Measurements from ENCODE around the gene MT2A. TPM values are rescaled to one million over a fixed set of nuclear protein-coding genes. Genes with fewer than 3 reads are reported as not detected.

MT2A gene
- polyA plus RNA-seq, 4 donors: 22.4 to 38.0 (median 22.8) TPM

DNA sequence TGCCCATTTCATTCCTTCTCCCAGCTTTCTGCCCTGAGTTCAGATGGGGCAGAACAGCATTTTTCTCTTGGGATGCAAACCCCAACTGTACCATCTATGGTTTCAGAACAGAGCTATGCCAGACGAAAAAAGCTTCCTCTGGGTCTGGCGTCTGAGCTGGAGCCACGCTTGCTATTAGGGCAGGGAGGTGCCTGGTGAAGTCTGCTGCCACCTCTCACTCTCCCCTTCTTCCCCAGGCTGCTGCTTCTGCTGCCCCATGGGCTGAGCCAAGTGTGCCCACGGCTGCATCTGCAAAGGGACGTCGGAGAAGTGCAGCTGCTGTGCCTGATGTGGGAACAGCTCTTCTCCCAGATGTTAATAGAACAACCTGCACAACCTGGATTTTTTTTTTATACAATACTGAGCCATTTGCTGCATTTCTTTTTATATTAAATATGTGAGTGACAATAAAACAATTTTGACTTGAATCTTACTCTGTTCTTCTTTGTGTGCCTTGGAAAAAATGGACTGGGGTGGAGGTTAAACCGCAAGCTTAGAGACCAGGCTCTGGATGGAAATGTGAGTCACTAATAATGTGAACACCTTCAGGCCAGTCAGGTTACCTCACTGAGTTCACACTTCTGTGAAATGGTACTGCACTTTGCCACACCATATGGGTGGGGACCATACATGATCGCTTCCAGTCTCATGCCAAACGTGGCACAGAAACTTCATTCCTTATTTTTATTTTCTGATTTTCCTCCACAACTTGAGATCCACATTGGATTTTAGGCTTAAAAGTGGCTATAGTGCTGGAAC lies 28.4 kb downstream of the MT2A start:
- DNase-seq (ENCODE audit: low read depth in 4 of 4, low spot score in 3 of 4): no peak

DNA sequence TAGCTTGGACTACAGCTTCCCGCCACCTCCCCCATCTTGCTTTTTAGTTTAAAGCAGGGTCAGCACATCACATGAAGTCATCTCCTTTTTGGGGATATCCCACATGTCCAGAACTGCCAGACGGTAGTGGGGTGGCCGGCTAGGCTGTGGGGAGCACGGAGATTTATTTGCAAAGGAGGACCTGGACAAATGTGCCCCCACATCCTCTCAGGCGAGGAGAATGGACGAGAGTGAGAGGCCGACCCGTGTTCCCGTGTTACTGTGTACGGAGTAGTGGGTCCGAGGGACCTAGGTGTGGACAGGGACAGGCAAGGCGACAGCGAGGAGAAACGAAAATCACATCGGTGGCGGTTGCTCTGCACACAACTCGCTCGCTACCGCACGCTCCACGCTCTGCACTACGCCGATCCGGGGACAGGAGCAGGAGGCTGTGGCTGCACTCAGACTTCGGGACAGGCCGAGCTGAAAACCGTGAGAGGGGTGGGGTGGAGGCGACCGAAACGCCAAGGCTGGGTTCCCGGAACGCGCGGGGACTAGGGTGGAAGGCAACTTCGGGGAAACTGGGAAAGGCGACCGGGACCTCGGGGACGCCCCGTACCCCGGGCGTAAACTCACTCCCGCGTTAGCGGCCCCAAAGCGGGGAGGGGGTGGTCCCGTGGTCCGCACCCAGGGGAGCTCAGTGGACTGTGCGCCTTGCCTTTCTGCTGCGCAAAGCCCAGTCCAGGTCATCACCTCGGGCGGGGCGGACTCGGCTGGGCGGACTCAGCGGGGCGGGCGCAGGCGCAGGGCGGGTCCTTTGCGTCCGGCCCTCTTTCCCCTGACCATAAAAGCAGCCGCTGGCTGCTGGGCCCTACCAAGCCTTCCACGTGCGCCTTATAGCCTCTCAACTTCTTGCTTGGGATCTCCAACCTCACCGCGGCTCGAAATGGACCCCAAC lies 29.7 kb downstream of the MT2A start, which contains the start of gene MT1A:
Gene MT1A, plus strand, starts transcription at position 853 of the 937 bp plus-strand sequence. Its CDS starts 73 bp downstream, at position 926.
- DNase-seq (ENCODE audit: low read depth in 4 of 4, low spot score in 3 of 4): no peak

DNA sequence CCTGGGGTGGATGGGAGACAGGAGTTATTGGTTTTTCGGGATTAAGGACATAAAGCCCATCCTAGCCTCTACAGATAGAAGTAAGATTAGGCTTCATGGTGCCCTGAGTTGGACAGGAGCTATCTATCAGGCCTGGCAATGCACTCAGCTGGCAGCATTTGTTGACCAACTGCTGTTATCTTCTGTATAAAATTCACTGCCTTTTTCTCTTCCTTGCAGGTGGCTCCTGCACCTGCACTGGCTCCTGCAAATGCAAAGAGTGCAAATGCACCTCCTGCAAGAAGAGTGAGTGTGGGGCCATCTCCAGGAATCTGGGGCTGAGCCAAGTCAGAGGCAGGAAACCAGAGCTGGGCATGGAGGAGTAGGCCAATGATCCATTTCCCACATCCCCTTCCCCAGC lies 30.7 kb downstream of the MT2A start:
- no peak for DNase-seq (ENCODE audit: low read depth in 4 of 4, low spot score in 3 of 4)

DNA sequence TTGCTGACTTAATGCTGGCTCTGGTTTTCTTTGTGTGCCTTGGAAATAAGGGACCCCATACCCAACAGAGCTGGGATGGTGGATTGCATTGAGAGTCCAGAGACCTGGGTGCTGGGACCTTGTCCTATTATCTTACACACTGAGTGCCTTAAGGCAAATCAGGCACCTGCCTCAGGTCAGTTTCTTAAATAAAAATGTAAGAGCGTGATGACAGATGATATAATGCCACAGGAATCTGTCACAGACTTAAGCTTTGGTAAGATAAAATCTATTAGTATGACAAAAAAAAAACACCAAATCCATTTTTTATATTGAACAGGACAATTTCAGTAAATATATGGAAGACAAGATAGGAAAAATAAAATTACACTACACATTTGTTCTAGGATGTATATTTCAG lies 31.7 kb downstream of the MT2A start:
- DNase-seq (ENCODE audit: low read depth in 4 of 4, low spot score in 3 of 4): no peak

DNA sequence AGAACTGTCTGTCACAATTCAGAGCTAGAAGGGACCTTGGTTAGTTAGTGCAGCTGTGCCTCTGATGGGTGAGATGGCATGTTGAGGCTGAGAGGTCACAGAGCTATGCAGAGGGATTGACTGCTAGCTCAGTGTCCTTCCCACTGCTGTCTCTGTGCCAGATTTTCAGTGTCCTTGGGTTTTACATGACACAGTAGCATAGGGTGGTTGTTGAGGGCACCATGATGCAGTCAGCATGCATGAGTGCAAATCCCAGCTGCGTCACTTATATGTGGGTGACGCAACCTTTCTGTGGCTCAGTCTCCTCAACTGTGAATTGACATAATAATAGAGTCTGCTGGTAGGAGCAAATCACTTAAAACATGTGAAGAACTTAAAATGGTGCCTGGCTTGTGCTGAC lies 32.8 kb downstream of the MT2A start:
- DNase-seq (ENCODE audit: low read depth in 4 of 4, low spot score in 3 of 4): no peak

DNA sequence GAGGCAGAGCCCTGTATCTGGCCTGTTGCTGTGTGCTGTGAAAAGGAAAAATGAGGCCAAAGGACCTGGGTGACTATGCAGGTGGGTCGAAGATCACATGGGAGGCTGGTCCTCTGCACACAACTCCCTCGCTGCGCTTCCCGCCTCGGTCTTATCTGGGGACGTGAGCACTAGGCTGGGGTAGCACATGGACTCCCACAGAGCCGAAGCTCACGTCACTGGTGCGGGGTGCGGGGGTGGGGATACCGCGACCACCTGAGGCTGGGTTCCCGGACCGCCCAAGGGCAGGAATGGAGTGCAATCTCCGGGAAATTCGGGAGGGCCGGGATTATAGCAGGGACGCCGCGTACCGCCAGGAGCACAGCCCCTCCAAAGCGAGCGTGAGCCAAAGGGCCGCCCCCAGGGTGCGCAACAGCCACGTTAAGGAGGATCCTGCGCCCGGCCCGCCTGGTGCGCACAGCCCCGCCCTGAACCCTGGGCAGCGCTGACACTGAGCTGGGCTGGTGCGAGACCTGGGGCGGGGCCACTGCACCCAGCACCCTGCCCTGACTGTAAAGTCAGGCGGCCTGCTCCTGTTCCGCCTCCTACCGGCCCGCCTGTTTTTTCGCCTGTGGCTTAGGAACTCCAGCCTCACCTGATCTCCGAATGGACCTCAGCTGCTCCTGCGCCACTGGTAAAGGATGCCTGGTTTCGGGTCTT lies 34.8 kb downstream of the MT2A start:
- no peak for DNase-seq (ENCODE audit: low read depth in 4 of 4, low spot score in 3 of 4)

DNA sequence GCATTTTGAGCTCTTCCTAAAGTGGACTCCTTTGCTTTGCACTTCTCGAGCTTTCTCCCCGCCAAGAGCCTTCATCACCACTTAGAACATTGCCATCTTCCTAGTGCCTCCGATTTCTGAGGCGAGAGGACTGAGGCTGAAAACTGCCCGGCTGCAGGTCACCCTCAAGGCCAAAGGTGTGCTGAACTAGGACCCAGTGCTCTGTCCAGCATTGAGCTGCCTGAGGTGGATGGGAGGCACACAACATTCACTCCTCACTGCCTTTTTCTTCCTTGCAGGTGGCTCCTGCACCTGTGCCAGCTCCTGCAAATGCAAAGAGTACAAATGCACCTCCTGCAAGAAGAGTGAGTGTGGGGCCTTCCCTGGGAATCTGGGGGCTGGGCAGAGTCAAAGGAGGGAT lies 35.4 kb downstream of the MT2A start:
- DNase-seq (ENCODE audit: low read depth in 4 of 4, low spot score in 3 of 4): no peak

DNA sequence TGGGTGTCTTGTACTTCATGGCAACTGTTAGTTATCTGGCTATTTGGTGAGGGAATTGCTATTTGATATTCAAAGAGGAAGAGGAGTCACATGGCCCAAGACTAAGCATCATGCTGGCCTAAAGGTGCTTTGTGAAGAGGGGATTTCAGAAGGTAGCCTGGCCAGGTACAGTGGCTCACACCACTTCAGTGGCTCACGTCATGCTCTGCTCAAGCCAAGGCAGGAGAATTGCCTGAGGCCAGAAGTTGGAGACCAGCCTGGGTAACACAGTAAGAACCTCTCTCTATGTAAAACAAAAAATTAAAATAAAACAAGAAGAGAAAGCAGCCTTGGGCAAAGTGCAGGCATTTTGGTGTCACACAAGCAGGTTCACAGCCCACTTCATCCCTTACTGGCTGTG lies 36.9 kb downstream of the MT2A start:
- DNase-seq (ENCODE audit: low read depth in 4 of 4, low spot score in 3 of 4): no peak

DNA sequence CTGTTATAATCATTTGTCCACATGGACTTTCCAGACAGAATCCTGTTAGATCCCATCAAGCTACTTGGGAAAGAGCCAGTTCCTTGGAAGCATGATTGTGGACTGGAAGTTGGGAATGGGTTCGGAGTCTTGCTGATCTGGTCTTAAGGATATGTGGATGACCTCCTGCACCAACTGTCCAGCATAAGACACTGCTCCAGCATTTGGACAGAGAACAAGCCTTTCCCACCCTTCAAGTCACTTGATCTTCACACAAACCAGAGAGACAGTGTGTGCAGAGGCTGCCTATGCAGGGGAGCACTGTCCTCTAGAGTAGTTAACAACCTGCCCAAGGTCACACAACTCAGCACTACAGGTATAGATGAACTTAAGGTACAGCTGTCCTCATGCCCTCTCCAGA lies 37.5 kb downstream of the MT2A start:
- DNase-seq (ENCODE audit: low read depth in 4 of 4, low spot score in 3 of 4): no peak

DNA sequence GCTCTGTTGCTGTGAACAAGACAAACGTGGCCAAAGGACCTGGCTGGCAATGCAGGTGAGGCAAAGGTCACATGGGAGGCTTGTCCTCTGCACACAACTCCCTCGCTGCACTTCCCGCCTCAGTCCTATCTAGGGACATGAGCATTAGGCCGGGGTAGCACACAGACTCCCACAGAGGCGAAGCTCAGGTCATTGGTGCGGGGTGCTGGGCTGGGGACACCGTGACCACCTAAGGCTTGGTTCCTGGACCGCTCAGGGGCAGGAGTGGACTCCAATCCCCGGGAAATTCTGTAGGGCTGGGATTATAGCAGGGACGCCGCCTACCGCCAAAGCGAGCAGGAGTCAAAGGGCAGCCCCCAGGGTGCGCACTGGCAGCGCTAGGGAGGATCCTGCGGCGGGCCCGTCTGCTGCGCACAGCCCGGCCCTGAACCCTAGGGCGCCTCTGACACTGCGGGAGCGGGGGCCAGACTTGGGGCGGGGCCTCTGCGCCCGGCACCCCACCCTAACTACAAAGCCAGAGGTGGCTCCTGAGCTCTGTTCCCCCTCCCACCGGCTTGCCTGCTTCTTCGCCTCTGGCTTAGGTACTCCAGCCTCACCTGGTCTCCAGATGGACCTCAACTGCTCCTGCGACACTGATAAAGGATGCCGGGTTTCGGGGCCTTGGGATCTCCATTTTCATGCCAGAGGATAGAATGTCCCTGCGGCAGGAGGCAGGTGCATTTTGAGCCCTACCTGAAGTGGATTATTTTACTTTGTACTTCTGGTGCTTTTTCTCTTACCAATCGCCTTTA lies 39.5 kb downstream of the MT2A start:
- no peak for DNase-seq (ENCODE audit: low read depth in 4 of 4, low spot score in 3 of 4)

DNA sequence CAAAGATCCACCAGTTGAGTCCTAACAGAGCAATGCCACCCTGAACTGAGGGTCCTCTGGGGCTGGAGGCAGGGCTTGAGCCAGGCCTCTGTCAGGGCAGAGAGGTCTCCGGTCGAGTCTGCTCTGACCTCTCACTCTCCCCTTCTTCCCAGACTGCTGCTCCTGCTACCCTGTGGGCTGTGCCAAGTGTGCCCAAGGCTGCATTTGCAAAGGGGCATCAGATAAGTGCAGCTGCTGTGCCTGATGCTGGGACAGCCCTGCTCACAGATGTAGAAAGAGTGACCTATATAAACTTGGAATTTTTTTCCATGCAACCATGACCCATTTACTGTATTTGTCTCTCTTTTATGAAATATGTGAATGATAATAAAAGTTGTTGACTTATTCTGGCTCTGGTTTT lies 40.9 kb downstream of the MT2A start:
- DNase-seq (ENCODE audit: low read depth in 4 of 4, low spot score in 3 of 4): no peak

DNA sequence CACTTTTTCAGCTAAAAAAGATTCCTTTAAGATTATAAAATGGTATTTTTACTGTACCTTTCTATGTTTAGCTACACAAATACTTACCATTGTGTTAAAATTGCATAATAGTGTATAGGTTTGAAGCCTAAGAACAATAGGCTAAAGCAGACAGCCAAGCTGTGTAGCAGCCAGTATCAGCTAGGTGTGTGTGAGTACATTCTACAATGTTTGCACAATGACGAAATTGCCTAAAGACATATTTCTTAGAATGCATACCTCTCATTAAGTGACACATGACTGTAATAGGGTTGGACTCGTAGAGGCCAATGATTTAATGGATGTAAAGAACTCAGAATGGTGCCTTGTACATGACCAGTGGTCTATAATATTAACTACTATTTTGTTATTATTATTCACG lies 41.4 kb downstream of the MT2A start:
- no peak for DNase-seq (ENCODE audit: low read depth in 4 of 4, low spot score in 3 of 4)

DNA sequence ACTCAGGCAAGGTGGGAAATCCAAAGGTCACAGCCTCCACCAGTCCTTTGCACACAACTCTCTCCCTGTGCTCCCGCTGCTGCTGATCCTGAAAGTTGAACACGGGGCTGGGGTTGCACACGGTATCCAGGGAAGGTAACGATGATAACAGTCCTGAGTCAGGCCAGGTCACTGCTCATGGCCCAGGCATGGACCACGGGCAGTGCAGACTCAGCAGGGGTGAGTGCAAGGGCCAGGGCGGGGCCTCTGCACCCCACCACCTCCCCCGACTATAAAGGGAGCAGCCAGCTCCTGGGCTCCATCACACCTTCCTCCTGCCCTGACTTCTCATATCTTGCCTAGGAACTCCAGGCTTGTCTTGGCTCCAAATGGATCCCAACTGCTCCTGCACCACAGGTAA lies 43.2 kb downstream of the MT2A start, which contains the start of gene MT1B:
Gene MT1B, plus strand, starts transcription at position 301 of the 400 bp plus-strand sequence. Its CDS starts 68 bp downstream, at position 369.
- no peak for DNase-seq (ENCODE audit: low read depth in 4 of 4, low spot score in 3 of 4)

DNA sequence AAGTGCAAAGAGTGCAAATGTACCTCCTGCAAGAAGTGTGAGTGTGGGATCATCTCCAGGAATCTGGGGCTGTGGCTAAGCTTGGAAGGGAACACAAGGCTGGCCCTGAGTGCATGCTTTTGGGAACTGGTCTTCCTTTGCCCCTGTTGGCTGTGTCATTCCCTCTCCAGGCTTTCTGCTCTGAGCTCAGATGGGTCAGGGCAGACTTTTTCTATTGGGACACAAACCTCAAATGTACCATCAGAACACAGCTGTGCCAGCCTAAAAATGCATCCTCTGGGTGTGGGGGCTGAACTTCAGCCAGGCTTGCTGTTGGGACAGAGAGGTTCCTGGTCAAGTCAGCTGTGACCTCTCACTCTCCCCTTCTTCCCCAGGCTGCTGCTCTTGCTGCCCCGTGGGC lies 44.2 kb downstream of the MT2A start:
- no peak for DNase-seq (ENCODE audit: low read depth in 4 of 4, low spot score in 3 of 4)

DNA sequence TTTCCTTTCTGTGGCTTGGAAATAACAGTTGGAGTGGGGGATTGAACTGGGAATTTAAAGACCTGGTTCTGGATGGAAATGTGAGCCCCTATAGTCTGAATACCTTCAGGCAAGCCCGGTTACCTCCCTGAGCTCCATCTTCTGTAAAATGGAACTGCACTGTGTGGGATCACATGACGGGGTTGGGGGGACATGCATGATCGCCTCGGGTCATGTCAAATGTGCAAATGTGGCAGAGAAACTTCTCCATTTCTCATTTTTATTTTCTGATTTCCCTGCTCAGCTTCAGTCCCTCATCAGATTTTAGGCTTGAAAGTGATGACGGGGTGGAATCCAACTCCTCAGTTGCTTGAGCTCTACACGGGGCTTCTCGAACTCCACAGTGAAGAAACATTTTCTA lies 44.8 kb downstream of the MT2A start:
- DNase-seq (ENCODE audit: low read depth in 4 of 4, low spot score in 3 of 4): no peak

DNA sequence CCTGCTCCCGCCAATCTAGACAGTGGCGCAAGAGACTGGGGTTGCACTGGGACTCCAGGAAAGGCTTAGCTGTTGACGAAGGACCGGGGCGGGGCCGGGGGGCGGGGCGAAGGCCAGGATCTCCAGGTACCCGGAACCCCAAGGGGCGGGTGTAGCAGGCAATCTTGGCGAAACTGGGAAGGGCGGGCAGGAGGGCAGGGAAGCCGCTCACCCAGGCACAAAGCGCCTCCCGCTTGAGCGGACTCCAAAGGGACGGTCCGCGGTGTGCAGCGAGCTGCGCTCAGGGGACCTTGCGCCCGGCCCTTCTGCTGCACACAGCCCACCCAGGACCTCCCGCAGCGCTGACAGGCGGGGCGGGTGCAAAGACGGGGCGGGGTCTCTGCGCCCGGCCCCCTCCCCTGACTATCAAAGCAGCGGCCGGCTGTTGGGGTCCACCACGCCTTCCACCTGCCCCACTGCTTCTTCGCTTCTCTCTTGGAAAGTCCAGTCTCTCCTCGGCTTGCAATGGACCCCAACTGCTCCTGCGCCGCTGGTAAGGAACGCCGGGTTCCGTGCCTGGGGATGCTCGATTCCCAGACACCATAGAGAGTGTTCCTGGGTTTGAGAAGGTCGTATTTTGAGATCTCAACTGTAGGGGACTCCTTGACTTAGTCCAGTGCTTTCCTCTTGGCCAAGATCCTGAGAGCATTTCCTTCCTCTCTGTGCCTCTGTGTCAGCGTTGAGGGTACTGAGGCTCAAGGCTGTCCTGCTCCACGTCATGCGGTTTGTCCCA lies 49.4 kb downstream of the MT2A start, which contains the start of gene MT1F:
Gene MT1F, plus strand, starts transcription at position 405 of the 772 bp plus-strand sequence. Its CDS starts 100 bp downstream, at position 505.
- peak in 3 of 4 donors; percentile 41 to 62 (median 61) for DNase-seq (ENCODE audit: low read depth in 4 of 4, low spot score in 3 of 4)

DNA sequence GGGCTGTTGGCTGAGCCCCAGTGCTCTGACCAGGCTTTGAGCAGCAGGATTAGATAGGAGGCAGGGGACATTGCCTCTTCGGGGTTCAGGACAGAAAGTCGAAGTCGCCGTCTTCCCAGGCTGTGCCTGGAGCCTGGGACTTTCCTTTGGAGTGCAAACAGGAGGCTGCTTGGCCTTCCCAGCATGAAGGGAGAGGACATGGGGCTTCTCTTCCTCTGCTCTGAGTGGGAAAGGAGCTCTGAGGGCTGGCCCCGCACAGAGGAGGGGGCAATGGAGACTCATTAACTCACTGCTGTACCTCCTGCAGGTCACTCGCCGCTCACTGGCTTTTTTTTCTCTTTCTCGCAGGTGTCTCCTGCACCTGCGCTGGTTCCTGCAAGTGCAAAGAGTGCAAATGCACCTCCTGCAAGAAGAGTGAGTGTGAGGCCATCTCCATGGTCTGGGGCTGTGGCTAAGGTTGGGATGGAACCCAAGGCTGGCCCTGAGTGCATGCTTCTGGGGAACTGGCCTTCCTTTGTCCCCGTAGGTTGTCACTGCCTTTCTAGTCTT lies 50.0 kb downstream of the MT2A start:
- no peak for DNase-seq (ENCODE audit: low read depth in 4 of 4, low spot score in 3 of 4)
